PFSK-1 (cell line): ENCODE data around the gene ARID4B.

Source experiments
- POLR2AphosphoS5 ChIP-seq: IDR thresholded peaks from 2 replicates; pipeline ENCODE4 v1.6.1; 2012; ENCODE audit warnings: low read depth, mild to moderate bottlenecking, control low read depth, low read length, moderate library complexity
- TAF1 ChIP-seq: IDR thresholded peaks from 2 replicates; pipeline ENCODE4 v1.6.1; 2012; ENCODE audit warnings: low read length, control low read depth, borderline replicate concordance; ENCODE audit not compliant: insufficient read depth

DNA sequence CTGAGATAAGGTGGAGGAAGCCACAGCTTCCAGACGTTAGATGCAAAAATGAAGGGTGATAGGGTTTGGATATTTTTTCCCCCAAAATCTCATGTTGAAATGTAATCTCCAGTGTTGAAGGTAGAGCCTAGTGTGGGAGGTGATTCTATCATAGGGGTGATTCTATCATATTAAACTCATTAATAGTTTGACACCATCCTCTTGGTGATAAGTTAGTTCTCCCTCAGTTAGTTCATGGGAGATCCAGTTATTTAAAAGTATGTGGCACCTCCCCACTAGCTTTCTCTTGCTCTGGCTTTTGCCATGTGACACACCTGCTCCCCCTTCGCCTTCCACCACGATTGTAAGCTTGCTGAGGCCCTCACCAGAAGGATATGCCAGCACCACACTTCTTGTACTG lies 30.9 kb upstream of the ARID4B start:
- TF ChIP-seq POLR2AphosphoS5 (no peak), TAF1 (no peak)
